DOHH2 (cell line): ENCODE data around the gene COL27A1.

ENCODE experiments used
- EZH2phosphoT487 ChIP-seq: fragments of 200-600 bp; sonication (generic); IDR thresholded peaks from 2 replicates; pipeline ENCODE4 v1.6.1; 2017; ENCODE audit warnings: borderline replicate concordance, mild to moderate bottlenecking, antibody characterized with exemption, low read length, moderate library complexity, mixed read lengths
- TF ChIP-seq, protein P1 (sequence below): fragments of 200-600 bp; sonication (generic); IDR thresholded peaks from one replicate; pipeline ENCODE4 v1.5.1; 2014; ENCODE audit warnings: antibody characterized with exemption, mild to moderate bottlenecking, low read depth, low read length; ENCODE audit not compliant: poor library complexity, severe bottlenecking

DNA sequence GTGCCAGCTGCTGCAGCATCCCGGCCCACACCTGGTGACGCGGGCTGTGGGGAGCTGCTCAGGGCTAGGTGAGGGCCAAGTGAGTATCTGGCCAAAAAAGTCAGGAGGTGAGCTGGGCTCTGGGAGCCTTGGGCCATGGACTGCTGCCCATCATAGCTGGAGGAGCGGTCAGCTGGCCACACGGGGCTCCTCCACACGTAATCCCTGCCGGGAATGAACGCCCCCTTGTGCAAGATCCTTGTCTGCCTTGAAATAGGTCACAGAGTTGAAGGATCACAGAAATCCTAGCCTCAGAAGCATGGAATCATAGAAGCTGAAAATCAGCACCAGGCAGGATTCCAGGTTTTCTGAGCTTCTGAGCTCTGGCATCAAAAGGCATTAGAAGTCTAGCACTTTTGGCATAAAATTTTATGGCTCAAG is 16.8 kb upstream of the COL27A1 start:
- TF ChIP-seq, protein P1, sequence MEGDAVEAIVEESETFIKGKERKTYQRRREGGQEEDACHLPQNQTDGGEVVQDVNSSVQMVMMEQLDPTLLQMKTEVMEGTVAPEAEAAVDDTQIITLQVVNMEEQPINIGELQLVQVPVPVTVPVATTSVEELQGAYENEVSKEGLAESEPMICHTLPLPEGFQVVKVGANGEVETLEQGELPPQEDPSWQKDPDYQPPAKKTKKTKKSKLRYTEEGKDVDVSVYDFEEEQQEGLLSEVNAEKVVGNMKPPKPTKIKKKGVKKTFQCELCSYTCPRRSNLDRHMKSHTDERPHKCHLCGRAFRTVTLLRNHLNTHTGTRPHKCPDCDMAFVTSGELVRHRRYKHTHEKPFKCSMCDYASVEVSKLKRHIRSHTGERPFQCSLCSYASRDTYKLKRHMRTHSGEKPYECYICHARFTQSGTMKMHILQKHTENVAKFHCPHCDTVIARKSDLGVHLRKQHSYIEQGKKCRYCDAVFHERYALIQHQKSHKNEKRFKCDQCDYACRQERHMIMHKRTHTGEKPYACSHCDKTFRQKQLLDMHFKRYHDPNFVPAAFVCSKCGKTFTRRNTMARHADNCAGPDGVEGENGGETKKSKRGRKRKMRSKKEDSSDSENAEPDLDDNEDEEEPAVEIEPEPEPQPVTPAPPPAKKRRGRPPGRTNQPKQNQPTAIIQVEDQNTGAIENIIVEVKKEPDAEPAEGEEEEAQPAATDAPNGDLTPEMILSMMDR = no peak
- no peak for TF ChIP-seq EZH2phosphoT487
